ENCODE measurements around the gene MVD. TPM values are rescaled to one million over a fixed set of nuclear protein-coding genes. Genes with fewer than 3 reads are reported as not detected.

The MVD gene
- total RNA-seq (2014; rRNA removed; shearing (Covaris generic)) = 58.6 and 60.3 TPM in 2 replicates
- 20.1 and 20.7 TPM in 2 replicates for polyA plus RNA-seq (2015; cell fraction: cytosol; rRNA removed)
- 47.7 and 54.0 TPM in 2 replicates for polyA plus RNA-seq (2015; cell fraction: nucleus; rRNA removed)

DNA sequence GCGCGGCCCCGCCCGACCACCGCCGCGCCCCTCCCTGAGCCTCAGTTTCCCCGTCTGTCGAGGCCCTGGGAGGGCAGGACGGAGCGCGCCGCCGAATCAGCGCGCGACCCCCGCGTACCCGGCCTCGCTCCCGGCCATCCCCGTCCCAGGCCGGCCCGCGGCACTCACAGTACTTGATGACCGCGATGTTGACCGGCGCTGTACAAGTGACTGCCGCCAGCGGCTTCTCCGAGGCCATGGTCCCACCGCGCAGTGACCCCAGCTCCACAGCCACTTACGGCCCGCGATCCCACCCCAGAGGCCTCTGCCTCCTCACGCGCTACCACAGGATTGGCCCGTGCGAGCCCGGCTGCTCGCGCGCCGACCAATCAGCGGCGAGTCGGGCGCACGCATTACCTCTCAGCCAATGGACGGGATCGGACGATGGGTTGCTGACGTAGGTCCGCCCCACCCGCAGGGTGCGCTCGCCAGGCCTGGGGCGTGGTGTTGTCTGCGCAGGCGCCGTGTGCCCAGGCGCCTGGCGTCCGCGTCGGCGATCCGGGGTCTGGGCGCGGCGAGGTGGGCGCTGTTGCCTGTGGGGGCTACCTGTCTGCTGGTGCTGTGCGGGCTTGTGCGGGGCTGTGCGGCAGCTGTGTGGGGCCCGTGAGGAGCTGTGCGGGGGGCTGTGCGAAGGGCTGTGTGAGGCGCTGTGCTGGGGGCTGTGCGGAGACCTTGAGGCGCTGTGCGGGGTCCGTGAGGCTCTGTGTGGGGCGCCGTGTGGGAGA, at the start of gene MVD:
Gene MVD (minus strand): TSS at position 249 of the 764 bp plus-strand sequence. CDS start 11 bp downstream, at position 238.
- DNase-seq (ENCODE audit: low read depth) = peak; percentile 98

DNA sequence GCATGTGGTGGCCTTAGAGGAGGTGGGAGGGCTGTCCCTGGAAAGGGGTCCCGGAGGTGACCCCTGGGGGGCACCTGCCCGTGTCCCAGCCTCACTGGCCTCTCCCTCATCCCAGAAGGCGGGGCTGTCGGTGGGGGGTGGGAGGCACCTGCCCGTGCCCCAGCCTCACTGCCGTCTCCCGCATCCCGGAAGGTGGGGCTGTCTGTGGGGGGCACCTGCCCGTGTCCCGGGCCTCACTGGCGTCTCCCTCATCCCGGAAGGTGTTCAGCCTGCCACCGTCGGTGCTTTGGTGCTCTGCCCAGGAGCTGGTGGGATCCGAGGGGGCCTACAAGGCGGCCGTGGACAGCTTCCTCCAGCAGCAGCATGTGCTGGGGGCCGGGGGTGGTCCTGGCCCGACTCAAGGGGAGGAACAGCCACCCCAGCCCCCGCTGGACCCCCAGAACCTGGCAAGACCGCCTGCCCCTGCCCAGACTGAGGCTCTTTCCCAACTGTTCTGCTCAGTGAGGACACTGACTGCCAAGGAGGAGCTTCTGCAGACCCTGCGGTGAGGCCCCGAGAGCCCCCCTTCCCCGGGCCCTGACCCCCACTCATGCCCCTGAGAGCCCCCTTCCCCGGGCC, 49.6 kb upstream of the MVD start:
- no peak for DNase-seq (ENCODE audit: low read depth)

DNA sequence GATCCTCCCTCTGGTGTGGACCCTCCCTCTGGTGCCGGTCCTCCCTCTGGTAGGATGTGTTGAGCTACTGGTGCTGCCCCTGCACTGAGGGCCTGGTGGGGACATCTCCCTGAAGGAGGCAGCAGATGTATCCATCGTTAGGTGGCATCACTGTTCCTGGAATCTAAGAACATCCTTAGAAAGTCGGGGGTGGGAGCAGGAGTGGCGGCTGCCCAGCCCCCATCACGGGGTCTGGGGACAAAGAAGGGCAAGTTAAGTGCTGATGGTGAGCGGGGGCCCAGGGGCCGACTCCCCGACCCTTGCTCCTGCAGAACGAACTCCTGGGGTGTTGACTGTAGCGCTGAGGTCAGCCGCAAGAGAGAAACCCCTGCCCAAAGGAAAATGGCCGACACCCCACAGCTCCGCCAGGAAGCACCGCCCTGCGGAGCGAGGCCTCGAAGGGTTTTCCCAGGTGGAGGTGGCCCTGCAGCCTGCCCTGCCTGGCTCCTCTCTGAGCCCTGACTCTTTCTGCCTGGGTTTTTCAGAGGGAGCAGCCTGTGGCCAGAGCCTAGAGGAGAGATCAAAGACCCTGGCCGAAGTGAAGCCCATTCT, 49.0 kb upstream of the MVD start:
- no peak for DNase-seq (ENCODE audit: low read depth)

GRCh38 chr16:88710556-88710955, 47.7 kb upstream of the MVD start:
- no peak for DNase-seq (ENCODE audit: low read depth)

DNA sequence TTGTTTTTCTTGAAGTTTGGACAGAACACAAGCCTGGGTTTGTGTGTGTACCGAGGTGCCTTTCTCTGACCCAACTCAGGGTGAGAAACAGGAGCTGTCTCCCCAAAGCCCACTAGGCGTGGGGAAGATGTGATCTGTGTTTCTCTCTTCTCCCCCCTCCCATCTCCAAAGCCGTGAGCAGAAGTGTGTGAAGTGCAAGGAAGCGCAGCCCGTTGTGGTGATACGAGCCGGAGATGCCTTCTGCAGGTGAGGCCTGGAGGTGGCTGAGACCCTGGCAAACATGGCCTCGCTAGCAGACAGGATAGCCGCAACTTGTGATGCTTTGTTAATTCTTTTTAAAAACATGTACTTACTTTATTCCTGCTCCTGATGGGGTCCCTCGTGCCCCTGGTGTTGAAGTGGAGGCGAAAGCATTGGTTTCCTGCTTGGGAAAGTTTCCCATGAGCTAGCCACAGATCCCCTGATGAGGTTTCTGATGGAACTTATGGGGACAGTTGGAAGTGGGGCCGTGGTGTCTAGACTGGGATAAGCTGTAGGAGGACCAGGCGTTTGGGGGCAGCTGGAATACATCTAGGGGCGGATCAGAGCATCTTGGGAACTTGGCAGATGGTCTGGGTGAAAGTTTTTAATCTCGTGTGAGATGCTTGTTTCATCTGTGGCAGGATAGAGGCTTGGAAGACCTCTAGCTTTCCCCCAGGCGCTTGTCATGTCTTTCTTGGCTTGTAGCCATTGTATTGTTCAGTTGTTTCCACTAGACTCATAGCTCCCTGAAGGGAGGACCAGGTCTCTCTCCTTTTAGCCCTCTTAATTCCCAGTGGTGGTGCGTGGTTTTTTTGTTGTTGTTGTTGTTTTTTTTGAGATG, 44.3 kb upstream of the MVD start:
- DNase-seq (ENCODE audit: low read depth) = no peak

DNA sequence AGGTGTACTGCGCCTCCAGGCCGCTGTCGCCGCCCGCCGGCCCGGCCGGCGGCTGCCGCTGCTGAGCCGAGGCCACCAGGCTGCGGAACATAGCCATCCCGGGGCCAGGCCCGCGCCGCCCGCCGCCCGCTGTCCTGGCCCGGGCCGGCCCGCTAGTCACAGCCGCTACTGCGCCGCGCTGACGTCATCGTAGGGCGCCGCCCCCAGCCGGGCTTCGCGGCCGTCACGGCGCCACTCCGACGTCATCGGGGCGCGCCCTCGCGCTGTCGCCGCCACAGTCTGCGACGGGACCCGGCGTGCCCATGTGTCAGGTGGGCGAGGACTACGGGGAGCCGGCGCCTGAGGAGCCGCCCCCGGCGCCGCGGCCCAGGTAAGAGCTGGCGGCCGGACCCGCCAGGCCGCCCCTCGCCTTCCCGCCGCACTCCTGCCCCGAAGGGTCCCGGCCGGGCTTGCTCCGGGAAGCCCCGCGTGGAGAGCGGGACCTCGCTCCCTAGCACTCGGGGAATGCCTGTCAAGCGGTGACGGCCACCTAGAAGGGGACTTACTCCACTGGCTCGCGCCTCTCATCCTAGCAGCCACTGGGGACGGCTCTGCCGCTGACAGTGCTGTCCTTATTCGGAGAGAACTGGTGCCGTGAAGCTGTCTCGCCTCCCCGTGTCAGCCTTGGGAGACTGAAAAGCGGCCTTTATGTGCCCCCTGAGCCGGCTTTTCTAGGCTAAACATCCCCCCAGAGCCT, 43.5 kb upstream of the MVD start, which contains the start of the genes CTU2 and RNF166:
Gene CTU2 (plus strand): TSS at position 275 of the 736 bp plus-strand sequence. CDS start 28 bp downstream, at position 303.
Gene RNF166 (minus strand): TSS at position 180 of the 736 bp plus-strand sequence. CDS start 83 bp downstream, at position 97.
- DNase-seq (ENCODE audit: low read depth) = peak; percentile 78

- DNase-seq (ENCODE audit: low read depth) = no peak
Measured at GRCh38 chr16:88705801-88706228, 42.9 kb upstream of the MVD start.

GRCh38 chr16:88705076-88705684, 42.3 kb upstream of the MVD start:
- no peak for DNase-seq (ENCODE audit: low read depth)

DNA sequence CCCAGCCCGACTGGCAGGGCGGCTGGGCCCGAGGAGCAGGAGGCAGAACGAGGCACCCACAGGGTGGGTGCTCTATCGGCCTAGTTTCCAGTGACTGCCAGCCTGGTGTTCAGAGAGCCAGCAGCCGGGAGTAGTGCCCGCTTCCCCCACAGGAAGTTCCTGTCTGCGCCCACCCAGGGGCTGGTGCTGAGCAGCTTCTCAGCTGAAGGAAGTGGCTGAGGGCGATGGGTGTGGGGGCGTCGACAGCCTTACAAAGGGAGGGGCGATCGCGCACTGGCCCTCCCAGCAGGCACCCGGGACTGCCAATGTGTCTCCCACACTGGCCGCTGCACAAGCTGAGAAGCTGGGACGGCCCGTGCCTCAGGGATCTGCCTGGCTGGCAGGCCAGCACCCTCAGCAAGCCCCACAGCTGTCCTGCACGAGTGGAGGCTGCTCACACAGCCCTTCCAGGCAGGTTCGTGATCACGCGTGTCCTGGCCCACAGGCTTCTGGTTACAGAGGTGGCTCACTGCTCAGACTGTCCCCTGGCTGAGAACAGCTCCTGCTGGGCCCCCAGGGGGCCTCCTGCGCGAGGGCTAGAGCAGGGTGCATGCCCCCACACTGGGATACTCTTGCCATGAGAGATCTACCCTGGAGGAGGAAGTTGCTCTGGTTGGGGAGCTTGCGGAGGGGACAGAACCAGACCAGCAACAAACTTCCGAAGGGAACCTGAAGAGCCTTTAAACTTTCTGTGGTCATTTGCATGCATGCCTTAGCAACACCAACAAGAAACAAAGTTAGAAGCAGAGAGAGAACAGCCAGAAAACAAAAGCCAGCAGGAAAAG, 40.8 kb upstream of the MVD start:
- DNase-seq (ENCODE audit: low read depth) = no peak

DNA sequence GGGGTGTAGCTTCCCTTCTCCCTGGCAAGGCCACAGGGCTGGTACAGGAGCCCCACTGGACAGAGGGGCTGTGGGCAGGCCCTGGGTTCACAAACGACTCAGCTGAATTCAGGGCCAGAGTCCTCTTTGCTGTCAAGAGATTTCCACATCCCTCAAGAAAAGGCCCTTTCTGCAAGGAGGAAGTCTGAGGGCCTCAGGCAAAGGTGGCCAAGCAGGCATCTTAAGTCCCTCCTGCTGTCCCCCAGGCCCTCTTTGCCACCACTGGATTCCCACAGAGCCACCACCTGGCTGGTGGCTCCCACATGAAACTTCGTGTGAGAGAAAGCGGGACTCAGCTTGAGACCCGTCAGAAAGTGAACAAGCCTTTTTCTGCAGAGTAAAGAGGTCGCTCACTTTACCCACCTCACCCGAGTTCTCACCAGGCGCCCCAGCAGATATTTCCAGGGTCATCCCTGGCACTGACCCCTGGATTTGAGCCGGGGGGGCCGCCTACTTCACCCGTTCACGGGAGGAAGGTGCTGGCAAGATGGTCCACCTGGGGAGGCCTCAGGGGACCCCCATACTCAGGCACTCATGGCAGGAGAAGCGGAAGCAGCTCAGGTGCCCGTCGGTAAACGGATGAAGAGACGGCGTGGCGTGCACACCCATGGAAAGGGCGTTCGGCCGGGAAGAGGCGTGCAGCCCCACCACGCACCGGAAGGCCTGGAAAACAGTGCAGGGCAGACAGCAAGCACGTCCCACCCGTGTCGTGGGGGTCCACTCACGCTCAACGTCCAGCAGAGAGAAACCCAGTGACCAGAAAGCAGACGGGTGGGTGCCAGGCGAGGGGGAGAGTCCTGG, 39.7 kb upstream of the MVD start:
- DNase-seq (ENCODE audit: low read depth) = no peak

DNA sequence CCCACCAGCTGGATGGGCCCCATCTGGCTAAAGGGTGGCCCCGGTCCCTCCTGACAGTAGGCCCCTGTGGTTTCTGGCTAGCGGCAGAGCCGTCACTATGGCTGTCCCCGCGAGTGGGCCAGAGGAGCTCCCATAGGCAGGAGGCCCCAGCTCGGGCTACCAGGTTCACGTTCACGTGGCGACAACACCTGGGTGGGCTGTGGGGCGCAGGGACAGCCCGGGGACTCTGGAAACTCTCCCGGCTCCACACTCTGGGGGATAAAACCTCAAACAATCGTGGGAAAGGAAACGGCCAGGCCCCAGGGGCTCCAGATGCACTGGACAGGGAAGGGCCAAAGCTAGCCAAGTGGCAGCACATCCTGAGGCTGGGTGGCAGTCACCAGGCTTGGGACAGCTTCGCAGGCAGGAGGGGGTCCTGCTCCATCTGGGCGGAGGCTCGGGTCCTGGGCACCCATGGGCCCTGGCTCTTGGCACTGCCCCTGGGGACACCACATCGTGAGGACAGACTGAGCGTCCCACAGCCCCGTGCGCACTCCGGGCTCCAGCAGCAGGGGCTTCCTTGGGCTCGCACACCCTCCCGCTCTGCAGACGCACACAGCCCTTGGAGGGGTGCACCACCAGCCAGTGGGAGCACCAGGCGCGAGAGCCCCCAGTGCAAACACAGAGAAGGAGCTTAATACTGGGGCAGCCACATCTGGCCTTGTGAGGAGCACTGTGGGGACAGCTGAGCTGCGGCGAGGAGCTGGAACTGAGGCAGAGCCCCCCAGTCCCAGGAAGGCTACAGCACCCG, 38.9 kb upstream of the MVD start:
- no peak for DNase-seq (ENCODE audit: low read depth)

- peak; percentile 97 for DNase-seq (ENCODE audit: low read depth)
Measured at GRCh38 chr16:88700636-88701482, 38.0 kb upstream of the MVD start.

GRCh38 chr16:88700322-88700635, 37.4 kb upstream of the MVD start:
- DNase-seq (ENCODE audit: low read depth) = no peak

GRCh38 chr16:88699180-88699579, 36.3 kb upstream of the MVD start:
- no peak for DNase-seq (ENCODE audit: low read depth)

DNA sequence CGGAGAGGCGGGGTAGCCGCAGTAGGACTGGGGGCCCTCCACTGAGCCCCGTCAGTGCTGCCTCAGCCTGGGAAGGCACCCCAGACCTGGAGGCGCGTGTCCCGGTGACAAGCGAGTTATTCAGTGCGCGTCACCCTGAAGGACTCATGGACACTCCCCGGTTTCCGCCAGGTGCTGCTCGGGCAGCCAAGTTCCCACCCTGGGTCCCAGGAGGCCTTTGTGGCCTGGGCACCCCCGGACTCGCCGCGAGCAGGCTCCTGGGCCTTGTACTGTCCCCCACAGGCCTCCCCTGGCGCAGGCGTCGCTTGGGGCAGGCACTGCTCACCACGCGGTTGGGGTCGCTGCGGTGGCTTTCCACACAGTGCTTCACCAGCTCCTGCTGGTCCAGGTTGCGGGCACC, 35.8 kb upstream of the MVD start:
- DNase-seq (ENCODE audit: low read depth) = no peak

- no peak for DNase-seq (ENCODE audit: low read depth)
Measured at GRCh38 chr16:88697831-88698615, 35.1 kb upstream of the MVD start.
